Spleen (tissue), 11 donors: ENCODE results near the gene MIR17HG. TPM values are rescaled to one million over a fixed set of nuclear protein-coding genes. Genes with fewer than 3 reads are reported as not detected.
"Not testable (repeated sequence)": the region's sequence is repeated elsewhere in the genome, so short reads cannot be mapped to it uniquely, and the experiment has no call there.

Experiments used
- DNase-seq: peaks from one replicate; pipeline ENCODE4 v3.0.0-alpha.2; 2020
- H3K27ac ChIP-seq, 8 donors: fragments of 200-600 bp; sonication (generic) in 7 of 8; 1 replicate in 4 of 8; 2 replicates in 4 of 8; pipeline versions ENCODE4 v1.5.0 to v1.8.0; 2016 to 2021; ENCODE audit warnings: inconsistent platforms in 4 of 8, mild to moderate bottlenecking in 4 of 8, moderate library complexity in 1 of 8
- H3K27me3 ChIP-seq, 7 donors: fragments of 200-600 bp; sonication (generic) in 6 of 7; replicated peaks in 1 of 7; 1 replicate in 4 of 7; 2 replicates in 3 of 7; pipeline versions ENCODE4 v1.5.0 to v1.8.0; 2016 to 2021; ENCODE audit warnings: inconsistent platforms in 3 of 7, mild to moderate bottlenecking in 1 of 7
- H3K36me3 ChIP-seq, 6 donors: fragments of 200-600 bp; sonication (generic) in 5 of 6; 1 replicate in 4 of 6; 2 replicates in 2 of 6; pipeline versions ENCODE4 v1.5.0 to v1.8.0; 2016 to 2021; ENCODE audit warnings: inconsistent platforms in 2 of 6
- H3K4me1 ChIP-seq, 6 donors: fragments of 200-600 bp; sonication (generic) in 5 of 6; 1 replicate in 3 of 6; 2 replicates in 3 of 6; pipeline versions ENCODE4 v1.5.0 to v1.8.0; 2016 to 2021; ENCODE audit warnings: inconsistent platforms in 3 of 6
- H3K4me3 ChIP-seq, 8 donors: fragments of 200-600 bp; sonication (generic) in 7 of 8; 1 replicate in 4 of 8; 2 replicates in 4 of 8; pipeline versions ENCODE4 v1.5.0 to v1.8.0; 2016 to 2021; ENCODE audit warnings: inconsistent platforms in 4 of 8, mild to moderate bottlenecking in 4 of 8, moderate library complexity in 2 of 8
- H3K9me3 ChIP-seq, 8 donors: fragments of 200-600 bp; sonication (generic) in 7 of 8; 1 replicate in 4 of 8; 2 replicates in 4 of 8; pipeline versions ENCODE4 v1.5.0 to v1.8.0; 2016 to 2021; ENCODE audit warnings: inconsistent platforms in 4 of 8
- CTCF ChIP-seq, 11 experiments: fragments of 200-600 bp in 7 of 11; fragments of 450-650 bp in 4 of 11; sonication (generic) in 4 of 11; IDR thresholded peaks in 8 of 11; conservative IDR thresholded peaks in 3 of 11; 1 replicate in 7 of 11; 2 replicates in 4 of 11; pipeline versions ENCODE4 v1.4.0 to v1.8.0; 2016 to 2021; ENCODE audit warnings: antibody characterized with exemption in 11 of 11, inconsistent platforms in 4 of 11, mild to moderate bottlenecking in 1 of 11
- POLR2A ChIP-seq, 3 donors: fragments of 450-650 bp; IDR thresholded peaks; one replicate each; pipeline ENCODE4 v1.5.1; 2017; ENCODE audit warnings: antibody characterized with exemption in 3 of 3, mild to moderate bottlenecking in 1 of 3
- POLR2AphosphoS5 ChIP-seq, 3 donors: sonication (generic); formaldehyde crosslinking; IDR thresholded peaks; one replicate each; pipeline ENCODE4 v1.5.1; 2017; ENCODE audit warnings: antibody characterized with exemption in 3 of 3
- WGBS, 5 donors: extraction: QIAGEN DNeasy Blood & Tissue Kit in 3 of 5; methylation state at CpG; one replicate each; pipeline versions ENCODE4 v1.1.5 to v1.1.7; 2013 to 2018; 5-methylcytosine and 5-hydroxymethylcytosine counted together
- intact Hi-C: fragments of 100-400 bp; cut with DNase I; formaldehyde crosslinking; loops from one replicate; pipeline ENCODE4 v1.15.0; 2023; ENCODE audit warnings: low total_unique reads
- polyA plus RNA-seq, 3 donors: library from polyadenylated mRNA; stranded (reverse); fragments of 200-250 nt; gene quantifications; one replicate each; pipeline ENCODE4 v1.2.1, GENCODE V29; 2013
- total RNA-seq, 7 donors: library from RNA; depleted of rRNA in 3 of 7; stranded (reverse); fragments of >200 nt in 3 of 7; fragmentation: NEBNext Ultra II Directional in 4 of 7; extraction: Animal tissue kit (Norgen Biotek cat#: 25700) in 4 of 7; gene quantifications; one replicate each; pipeline versions ENCODE4 v1.1.0 to v1.2.1, GENCODE V29; 2016 to 2021
- donor health status: healthy with polysubstance abuse.
- donor health status: DM: no; HTN: no; CAD: no; lungs with moderate emphysema.
- donor health status: DM: no; HTN: no; CAD: no.
- donor health status: Bipolar disorder and iron deficiency.
- donor health status: healthy.
- donor health status: DM: no; HTN: no; CAD: no.
- donor health status: DM: yes; HTN: yes; CAD: no.

The MIR17HG gene
- total and polyA plus RNA-seq, 10 donors = 3.7 to 15.0 (median 6.6) TPM

GRCh38 chr13:91318886-91319285, 28.6 kb upstream of the MIR17HG start:
- WGBS, 5 donors = 66 to 80% (median 70%) methylated on average over 6 of the region's 6 CpGs
- no peak overlapping the region for H3K27ac ChIP-seq
- DNase-seq = no peak
- no peak overlapping the region for H3K4me3 ChIP-seq
- no peak for TF ChIP-seq POLR2A (IDR thresholded peaks at IDR 0.05)
- no peak for TF ChIP-seq POLR2AphosphoS5 (IDR thresholded peaks at IDR 0.05)
- no peak for TF ChIP-seq CTCF (IDR thresholded peaks at IDR 0.05 in 8 of 11, conservative IDR thresholded peaks at IDR 0.05 in 3 of 11)
- intact Hi-C loops = no loop called here
- H3K9me3 ChIP-seq = no peaks in the 10 kb centered on the region
- H3K4me1 ChIP-seq = no peaks in the 10 kb centered on the region
- no peaks in the 10 kb centered on the region for H3K36me3 ChIP-seq
- peaks cover 0 to 30% (median 5%) of the 10 kb centered on the region in 7 donors for H3K27me3 ChIP-seq

GRCh38 chr13:91319996-91320395, 27.5 kb upstream of the MIR17HG start:
- Histone ChIP-seq H3K27ac (no peak overlapping the region), H3K4me1 (no peaks in the 10 kb centered on the region), H3K9me3 (no peaks in the 10 kb centered on the region), H3K36me3 (no peaks in the 10 kb centered on the region), H3K4me3 (no peak overlapping the region), H3K27me3 (peaks cover 0 to 19% (median 5%) of the 10 kb centered on the region in 7 donors)
- intact Hi-C loops = no loop called here
- TF ChIP-seq CTCF (IDR thresholded peaks at IDR 0.05 in 8 of 11, conservative IDR thresholded peaks at IDR 0.05 in 3 of 11) = no peak
- DNase-seq = no peak
- WGBS, 5 donors = 95 to 97% (median 96%) methylated on average over 8 of the region's 8 CpGs

GRCh38 chr13:91320990-91321389, 26.5 kb upstream of the MIR17HG start:
- H3K4me1 ChIP-seq, H3K27ac ChIP-seq, H3K4me3 ChIP-seq, H3K9me3 ChIP-seq, H3K36me3 ChIP-seq, DNase-seq, H3K27me3 ChIP-seq, intact Hi-C loops: not testable (repeated sequence)
- 41 to 94% (median 78%) methylated on average over 1 of the region's 1 CpG for WGBS, 5 donors

GRCh38 chr13:91323349-91323748, 24.1 kb upstream of the MIR17HG start:
- no peak overlapping the region for H3K27ac ChIP-seq
- TF ChIP-seq CTCF (IDR thresholded peaks at IDR 0.05 in 8 of 11, conservative IDR thresholded peaks at IDR 0.05 in 3 of 11) (no peak), POLR2A (IDR thresholded peaks at IDR 0.05) (no peak), POLR2AphosphoS5 (IDR thresholded peaks at IDR 0.05) (no peak)
- H3K36me3 ChIP-seq = no peaks in the 10 kb centered on the region
- DNase-seq = no peak
- no peaks in the 10 kb centered on the region for H3K27me3 ChIP-seq
- no peak overlapping the region for H3K4me3 ChIP-seq
- H3K9me3 ChIP-seq = no peaks in the 10 kb centered on the region
- H3K4me1 ChIP-seq = no peaks in the 10 kb centered on the region
- 64 to 72% (median 69%) methylated on average over 3 of the region's 3 CpGs for WGBS, 5 donors
- intact Hi-C loops = no loop called here

- Histone ChIP-seq H3K27me3 (no peaks in the 10 kb centered on the region), H3K27ac (no peak overlapping the region), H3K9me3 (no peaks in the 10 kb centered on the region), H3K4me3 (no peak overlapping the region), H3K36me3 (no peaks in the 10 kb centered on the region), H3K4me1 (no peaks in the 10 kb centered on the region)
- no peak for TF ChIP-seq POLR2AphosphoS5 (IDR thresholded peaks at IDR 0.05)
- no peak for TF ChIP-seq CTCF (IDR thresholded peaks at IDR 0.05 in 8 of 11, conservative IDR thresholded peaks at IDR 0.05 in 3 of 11)
- no peak for TF ChIP-seq POLR2A (IDR thresholded peaks at IDR 0.05)
- 70 to 83% (median 72%) methylated on average over 7 of the region's 7 CpGs for WGBS, 5 donors
- intact Hi-C loops = no loop called here
- no peak for DNase-seq
Observed at GRCh38 chr13:91326146-91326545, 21.3 kb upstream of the MIR17HG start.
